ENCODE data around the gene S1PR1. TPM values are rescaled to one million over a fixed set of nuclear protein-coding genes. Genes with fewer than 3 reads are reported as not detected.

Gene S1PR1
- total and polyA plus RNA-seq, 7 donors: 1.2 to 29.3 (median 19.8) TPM

DNA sequence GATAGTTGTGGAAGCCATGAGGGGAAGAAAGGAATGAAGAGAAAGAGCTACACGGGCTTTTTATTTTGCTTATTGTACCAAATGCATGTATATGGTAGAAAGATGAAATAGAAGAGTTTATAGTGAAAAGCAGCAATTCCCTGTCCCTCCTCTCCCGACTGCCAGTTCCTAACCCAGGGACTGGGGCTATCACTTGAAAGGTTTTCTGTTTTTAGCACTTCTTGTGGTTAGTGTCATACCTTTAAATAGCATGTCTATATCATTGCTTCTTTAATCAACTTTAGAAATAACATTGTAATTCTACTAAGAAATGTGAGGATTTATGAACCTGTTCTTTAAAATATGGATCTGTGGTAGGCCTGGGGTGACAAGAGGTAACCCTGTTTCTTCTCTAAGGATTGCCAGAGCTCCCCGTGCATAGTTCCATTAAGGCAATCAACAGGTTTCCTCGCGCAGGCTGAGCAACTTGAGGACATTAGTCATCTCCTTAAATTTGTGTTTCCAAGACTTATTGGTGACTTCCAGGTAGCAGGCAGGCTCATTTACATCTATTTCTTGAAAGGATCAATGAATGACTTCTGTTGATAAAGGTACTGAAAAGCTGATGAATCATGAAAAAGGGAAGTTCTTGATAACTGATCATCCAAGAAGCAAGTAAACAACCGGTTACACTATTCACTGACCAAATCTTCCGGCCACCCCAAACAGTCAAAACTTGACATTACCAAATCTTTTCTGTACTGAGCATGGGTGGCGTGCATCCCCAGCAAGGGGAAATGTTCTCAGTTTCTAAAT lies 37.8 kb upstream of the S1PR1 start:
- WGBS, 2 donors: 78 to 81% methylated on average over 8 of the region's 8 CpGs

DNA sequence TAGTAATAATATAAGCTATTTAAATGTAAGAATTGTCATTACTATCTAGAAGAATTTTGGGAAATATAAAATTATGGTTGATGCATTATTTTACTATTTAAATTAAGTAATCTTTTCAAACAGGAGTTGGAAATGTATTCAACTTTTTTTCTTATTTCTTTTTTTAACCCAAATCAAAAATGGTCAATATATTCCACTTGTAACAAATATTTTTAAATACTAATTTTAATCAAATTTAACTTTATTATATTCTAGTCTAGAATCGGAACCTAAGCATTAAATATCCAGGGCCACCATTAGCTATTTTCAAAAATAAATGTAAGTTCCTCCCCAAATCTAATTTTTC lies 37.2 kb upstream of the S1PR1 start:
- TF ChIP-seq POLR2A (IDR thresholded peaks at IDR 0.05) (no peak), EP300 (IDR thresholded peaks at IDR 0.05) (no peak), POLR2AphosphoS5 (IDR thresholded peaks at IDR 0.05) (no peak)
- TF ChIP-seq, protein P1, sequence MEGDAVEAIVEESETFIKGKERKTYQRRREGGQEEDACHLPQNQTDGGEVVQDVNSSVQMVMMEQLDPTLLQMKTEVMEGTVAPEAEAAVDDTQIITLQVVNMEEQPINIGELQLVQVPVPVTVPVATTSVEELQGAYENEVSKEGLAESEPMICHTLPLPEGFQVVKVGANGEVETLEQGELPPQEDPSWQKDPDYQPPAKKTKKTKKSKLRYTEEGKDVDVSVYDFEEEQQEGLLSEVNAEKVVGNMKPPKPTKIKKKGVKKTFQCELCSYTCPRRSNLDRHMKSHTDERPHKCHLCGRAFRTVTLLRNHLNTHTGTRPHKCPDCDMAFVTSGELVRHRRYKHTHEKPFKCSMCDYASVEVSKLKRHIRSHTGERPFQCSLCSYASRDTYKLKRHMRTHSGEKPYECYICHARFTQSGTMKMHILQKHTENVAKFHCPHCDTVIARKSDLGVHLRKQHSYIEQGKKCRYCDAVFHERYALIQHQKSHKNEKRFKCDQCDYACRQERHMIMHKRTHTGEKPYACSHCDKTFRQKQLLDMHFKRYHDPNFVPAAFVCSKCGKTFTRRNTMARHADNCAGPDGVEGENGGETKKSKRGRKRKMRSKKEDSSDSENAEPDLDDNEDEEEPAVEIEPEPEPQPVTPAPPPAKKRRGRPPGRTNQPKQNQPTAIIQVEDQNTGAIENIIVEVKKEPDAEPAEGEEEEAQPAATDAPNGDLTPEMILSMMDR (IDR thresholded peaks at IDR 0.05): no peak

More for the DNA sequence above, 37.8 kb upstream of the S1PR1 start:
- Histone ChIP-seq H3K4me1 (no peaks in the 10 kb centered on the region), H3K9me3 (no peaks in the 10 kb centered on the region), H3K27ac (no peak overlapping the region), H3K4me3 (no peak overlapping the region), H3K27me3 (no peaks in the 10 kb centered on the region), H3K36me3 (no peaks in the 10 kb centered on the region)
- intact Hi-C loops (cut with DNase I): no loop called here
- no peak for TF ChIP-seq EP300 (IDR thresholded peaks at IDR 0.05)
- no peak for TF ChIP-seq POLR2A (IDR thresholded peaks at IDR 0.05)
- TF ChIP-seq POLR2AphosphoS5 (IDR thresholded peaks at IDR 0.05): no peak
- TF ChIP-seq, protein P1 (IDR thresholded peaks at IDR 0.05): no peak
- DNase-seq: no peak

DNA sequence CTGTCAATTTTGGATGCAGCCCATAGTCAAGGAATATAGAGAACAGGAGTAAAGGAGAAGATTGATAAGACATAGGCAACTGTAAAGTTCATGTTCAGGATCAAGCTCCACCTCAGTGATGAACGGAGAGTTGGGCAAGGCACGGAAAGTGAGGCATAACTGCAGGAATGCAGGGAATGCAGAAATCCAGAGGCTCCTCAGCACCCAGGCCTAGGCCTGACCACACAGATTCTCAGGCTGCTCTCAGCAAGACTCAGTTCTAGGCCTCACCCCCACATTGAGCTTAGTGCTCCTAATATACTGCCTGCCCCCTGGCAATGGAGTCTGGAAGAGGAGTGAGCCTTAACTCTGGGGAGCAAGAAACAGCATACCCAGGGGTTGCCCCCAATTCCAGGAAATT lies 36.3 kb upstream of the S1PR1 start:
- H3K27me3 ChIP-seq: no peaks in the 10 kb centered on the region
- intact Hi-C loops (cut with DNase I): no loop called here
- no peak overlapping the region for H3K27ac ChIP-seq
- DNase-seq: no peak
- no peaks in the 10 kb centered on the region for H3K9me3 ChIP-seq
- no peak for TF ChIP-seq POLR2A (IDR thresholded peaks at IDR 0.05)
- TF ChIP-seq, protein P1 (IDR thresholded peaks at IDR 0.05): no peak
- no peak for TF ChIP-seq POLR2AphosphoS5 (IDR thresholded peaks at IDR 0.05)
- no peak for TF ChIP-seq EP300 (IDR thresholded peaks at IDR 0.05)
- H3K36me3 ChIP-seq: no peaks in the 10 kb centered on the region
- no peak overlapping the region for H3K4me3 ChIP-seq
- H3K4me1 ChIP-seq: no peaks in the 10 kb centered on the region
- 85 to 92% methylated on average over 2 of the region's 2 CpGs for WGBS, 2 donors

More for the DNA sequence above, 37.2 kb upstream of the S1PR1 start:
- H3K36me3 ChIP-seq: no peaks in the 10 kb centered on the region
- no peak for DNase-seq
- 92 to 96% methylated on average over 1 of the region's 1 CpG for WGBS, 2 donors
- no peak overlapping the region for H3K27ac ChIP-seq
- no peaks in the 10 kb centered on the region for H3K27me3 ChIP-seq
- no peaks in the 10 kb centered on the region for H3K9me3 ChIP-seq
- no peaks in the 10 kb centered on the region for H3K4me1 ChIP-seq
- H3K4me3 ChIP-seq: no peak overlapping the region
- intact Hi-C loops (cut with DNase I): no loop called here

DNA sequence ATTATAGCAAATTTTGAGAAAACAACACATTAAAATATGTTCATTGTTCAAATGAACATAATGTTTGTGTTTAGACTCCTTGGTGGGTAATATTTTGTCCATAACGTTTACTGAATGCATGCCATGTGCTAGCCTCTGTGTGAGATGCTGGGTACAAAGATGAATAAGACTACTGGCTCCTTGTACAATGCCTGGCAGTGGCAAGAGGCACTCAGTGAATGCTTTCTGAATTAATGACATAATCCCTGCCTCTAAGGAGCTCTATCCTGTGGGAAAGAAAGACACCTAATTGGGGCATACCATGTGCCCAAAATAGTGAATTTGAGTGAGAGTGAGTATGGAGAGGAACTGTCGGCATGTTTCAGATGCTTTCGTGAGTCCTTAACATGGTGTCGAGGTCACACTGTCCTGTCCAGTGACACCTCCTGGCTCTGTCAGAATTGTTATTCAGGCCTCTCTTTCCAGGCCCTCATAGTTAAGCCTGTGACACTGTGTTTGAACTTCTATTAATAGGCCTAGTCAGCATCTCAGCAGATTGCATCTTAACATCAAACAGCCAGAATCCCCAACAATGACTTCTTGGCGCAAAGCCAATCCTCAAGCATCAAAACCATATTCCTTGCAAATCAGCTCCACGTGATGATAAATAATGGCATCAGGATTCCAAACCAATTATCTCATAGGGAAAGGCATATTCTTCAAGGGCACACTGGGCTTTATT lies 32.8 kb upstream of the S1PR1 start:
- Histone ChIP-seq H3K27me3 (no peaks in the 10 kb centered on the region), H3K4me3 (no peak overlapping the region), H3K36me3 (no peaks in the 10 kb centered on the region), H3K4me1 (no peaks in the 10 kb centered on the region), H3K9me3 (no peaks in the 10 kb centered on the region), H3K27ac (no peak overlapping the region)
- intact Hi-C loops (cut with DNase I): no loop called here
- TF ChIP-seq POLR2AphosphoS5 (IDR thresholded peaks at IDR 0.05) (no peak), EP300 (IDR thresholded peaks at IDR 0.05) (no peak), POLR2A (IDR thresholded peaks at IDR 0.05) (no peak)
- TF ChIP-seq, protein P1 (IDR thresholded peaks at IDR 0.05): no peak
- DNase-seq: no peak
- 80 to 87% methylated on average over 6 of the region's 6 CpGs for WGBS, 2 donors

Data from sigmoid colon (tissue), 7 donors.